GM12878 (cell line): ENCODE measurements around the gene IREB2. TPM values are rescaled to one million over a fixed set of nuclear protein-coding genes. Genes with fewer than 3 reads are reported as not detected.

Experiments used
- ATAC-seq: fragments of 200-7000 bp; cut with Tn5 transposase; 3 replicates; pipeline ENCODE4 v1.9.1; 2020; ENCODE audit warnings: mild to moderate bottlenecking, moderate library complexity
- BruUV-seq: library from RNA; stranded (reverse); fragments of 400-500 nt; replicated peaks from 2 replicates; lab custom pipeline; 2021; lab: Mats Ljungman, UMichigan
- CTCF ChIA-PET: fragments of 300-600 bp; sonication (Branson Sonifier 250); formaldehyde crosslinking; extraction: SDS; loops from one replicate; lab custom pipeline; 2021; ENCODE audit warnings: inconsistent platforms; lab: Yijun Ruan, JAX
- POLR2A ChIA-PET: fragments of 350-600 bp; formaldehyde crosslinking; extraction: SDS; loops from one replicate; lab custom pipeline; 2021; ENCODE audit warnings: inconsistent platforms; lab: Charles Lee
- RAD21 ChIA-PET: fragments of 300-600 bp; sonication (Branson Sonifier 250); formaldehyde crosslinking; loops from one replicate; lab custom pipeline; 2023; ENCODE audit warnings: antibody characterized with exemption; ENCODE audit not compliant: unreplicated experiment; lab: Charles Lee
- SMC1A ChIA-PET: fragments of 300-600 bp; sonication (Branson Sonifier 250); formaldehyde crosslinking; loops from one replicate; lab custom pipeline; 2023; ENCODE audit not compliant: unreplicated experiment, uncharacterized antibody; lab: Charles Lee
- DNase-seq: peaks from one replicate; pipeline ENCODE4 v3.0.0-alpha.2; 2011; ENCODE audit warnings: low read depth, low spot score
- FAIRE-seq: peaks from 3 replicates; lab custom pipeline; 2011; peaks lifted over from hg19 to GRCh38; lab: Jason Lieb, UNC
- H2AFZ ChIP-seq: 2 replicates; pipeline ENCODE4 v1.6.0; 2011; ENCODE audit warnings: low read depth, low read length, control low read depth; ENCODE audit not compliant: control insufficient read depth
- H3K27ac ChIP-seq: 2 replicates; pipeline ENCODE4 v1.5.1; 2011; ENCODE audit warnings: control low read depth; ENCODE audit not compliant: control insufficient read depth, insufficient read depth
- H3K27me3 ChIP-seq, 2 experiments: replicated peaks in 1 of 2; 2 replicates each; pipeline versions ENCODE4 v1.6.0 to v1.6.1; 2011; ENCODE audit warnings: low read length in 1 of 2; ENCODE audit not compliant: control insufficient read depth in 2 of 2, insufficient read depth in 2 of 2
- H3K36me3 ChIP-seq, 2 experiments: 2 replicates each; pipeline ENCODE4 v1.5.1; 2011; ENCODE audit warnings: low read length in 1 of 2; ENCODE audit not compliant: control insufficient read depth in 2 of 2, insufficient read depth in 2 of 2
- H3K4me1 ChIP-seq: 2 replicates; pipeline ENCODE4 v1.6.1; 2011; ENCODE audit warnings: mild to moderate bottlenecking, low read length, moderate library complexity, mixed read lengths; ENCODE audit not compliant: control insufficient read depth, insufficient read depth
- H3K4me2 ChIP-seq: 2 replicates; pipeline ENCODE4 v1.6.0; 2011; ENCODE audit warnings: control low read depth; ENCODE audit not compliant: control insufficient read depth, insufficient read depth
- H3K4me3 ChIP-seq: fragments of 200-600 bp; sonication (generic); 2 replicates; pipeline ENCODE4 v1.5.1; 2016
- H3K79me2 ChIP-seq: 2 replicates; pipeline ENCODE4 v1.6.0; 2011; ENCODE audit warnings: low read length; ENCODE audit not compliant: control insufficient read depth, insufficient read depth
- H3K9ac ChIP-seq: 2 replicates; pipeline ENCODE4 v1.8.0; 2011; ENCODE audit warnings: low read length, control low read depth, mixed read lengths; ENCODE audit not compliant: control insufficient read depth, insufficient read depth
- H3K9me3 ChIP-seq: replicated peaks from 3 replicates; pipeline ENCODE4 v1.5.1; 2011; ENCODE audit warnings: mild to moderate bottlenecking, low read length; ENCODE audit not compliant: control insufficient read depth, insufficient read depth
- H4K20me1 ChIP-seq: 2 replicates; pipeline ENCODE4 v1.6.0; 2011; ENCODE audit not compliant: control insufficient read depth, insufficient read depth
- ATF3 ChIP-seq: IDR thresholded peaks from 2 replicates; pipeline ENCODE4 v1.6.1; 2011; ENCODE audit warnings: low read depth, mild to moderate bottlenecking, low read length, moderate library complexity, borderline replicate concordance; ENCODE audit errors: extremely low read depth
- CEBPZ ChIP-seq: fragments of 150-350 bp; IDR thresholded peaks from 2 replicates; pipeline ENCODE4 v1.6.1; 2016; ENCODE audit warnings: low read depth, low read length
- CTCF ChIP-seq, 3 experiments: IDR thresholded peaks in 2 of 3; conservative IDR thresholded peaks in 1 of 3; 2 replicates each; pipeline ENCODE4 v1.5.1; 2011; ENCODE audit warnings: low read depth in 3 of 3, low read length in 3 of 3, mild to moderate bottlenecking in 3 of 3, control low read depth in 2 of 3, moderate library complexity in 2 of 3, inconsistent platforms in 1 of 3, mixed read lengths in 1 of 3; ENCODE audit not compliant: control insufficient read depth in 2 of 3, insufficient read depth in 1 of 3; ENCODE audit errors: extremely low read depth in 1 of 3
- EGR1 ChIP-seq, 2 experiments: IDR thresholded peaks; 1 replicate in 1 of 2; 2 replicates in 1 of 2; pipeline ENCODE4 v1.6.1; 2011 to 2012; ENCODE audit warnings: low read depth in 2 of 2, low read length in 2 of 2, borderline replicate concordance in 1 of 2, mild to moderate bottlenecking in 1 of 2, moderate library complexity in 1 of 2
- HDGF ChIP-seq: fragments of 450-650 bp; IDR thresholded peaks from 2 replicates; pipeline ENCODE4 v1.6.1; 2016; ENCODE audit warnings: antibody characterized with exemption
- IRF4 ChIP-seq: IDR thresholded peaks from 2 replicates; pipeline ENCODE4 v1.6.1; 2011; ENCODE audit warnings: low read depth, low read length
- KAT2A ChIP-seq: conservative IDR thresholded peaks from 2 replicates; pipeline ENCODE4 v1.6.1; 2011; ENCODE audit warnings: low read depth, low read length; ENCODE audit not compliant: control insufficient read depth
- KDM1A ChIP-seq: fragments of 200-600 bp; sonication (generic); IDR thresholded peaks from 2 replicates; pipeline ENCODE4 v1.6.1; 2016; ENCODE audit warnings: borderline replicate concordance
- KLF5 ChIP-seq: fragments of 450-650 bp; IDR thresholded peaks from 2 replicates; pipeline ENCODE4 v1.6.1; 2014; ENCODE audit warnings: mild to moderate bottlenecking; ENCODE audit not compliant: partially characterized antibody
- MLLT1 ChIP-seq: fragments of 450-650 bp; IDR thresholded peaks from 2 replicates; pipeline ENCODE4 v1.6.1; 2016; ENCODE audit warnings: mild to moderate bottlenecking
- MXI1 ChIP-seq: fragments of 150-350 bp; IDR thresholded peaks from 2 replicates; pipeline ENCODE4 v1.6.1; 2011; ENCODE audit warnings: low read depth, mild to moderate bottlenecking, inconsistent platforms, low read length, improper control_type of control experiment
- POLR2AphosphoS5 ChIP-seq: IDR thresholded peaks from 2 replicates; pipeline ENCODE4 v1.6.1; 2011; ENCODE audit warnings: mild to moderate bottlenecking, low read length, inconsistent platforms
- RAD21 ChIP-seq: IDR thresholded peaks from 2 replicates; pipeline ENCODE4 v1.6.1; 2011; ENCODE audit warnings: mild to moderate bottlenecking, low read depth, low read length, moderate library complexity; ENCODE audit not compliant: insufficient read depth
- TARDBP ChIP-seq: IDR thresholded peaks from 2 replicates; pipeline ENCODE4 v1.6.1; 2016; ENCODE audit warnings: borderline replicate concordance
- TCF3 ChIP-seq: IDR thresholded peaks from 2 replicates; pipeline ENCODE4 v1.6.1; 2012; ENCODE audit warnings: low read depth, mild to moderate bottlenecking, low read length, borderline replicate concordance; ENCODE audit not compliant: insufficient read depth
- YBX1 ChIP-seq: fragments of 450-650 bp; IDR thresholded peaks from 2 replicates; pipeline ENCODE4 v1.6.1; 2016; ENCODE audit warnings: antibody characterized with exemption
- WGBS: methylation state at CpG from one replicate; pipeline ENCODE4 v1.1.6; 2016; ENCODE audit warnings: low lambda C conversion rate; ENCODE audit not compliant: insufficient replicate concordance, insufficient coverage; ENCODE audit errors: missing lambda C conversion rate; 5-methylcytosine and 5-hydroxymethylcytosine counted together
- in situ Hi-C: fragments of 300-500 bp; cut with MboI; formaldehyde crosslinking; loops from 9 replicates; pipeline ENCODE4 v1.14.3; 2018; ENCODE audit warnings: mixed read lengths
- intact Hi-C: fragments of 100-400 bp; cut with micrococcal nuclease; formaldehyde crosslinking; loops from one replicate; pipeline ENCODE4 v1.14.2; 2022; ENCODE audit not compliant: unreplicated experiment
- polyA plus RNA-seq, 11 experiments: library from polyadenylated mRNA; depleted of rRNA in 4 of 11; unstranded in 6 of 11; stranded (reverse) in 5 of 11; fragments of >200 nt; fragmentation: Nextera tagmentation in 4 of 11; fragmentation: Illumina TruSeq in 1 of 11; extraction: Ambion mirVana in 4 of 11; extraction: Trizol in 1 of 11; gene quantifications; 1 replicate in 1 of 11; 2 replicates in 10 of 11; pipeline versions ENCODE4 v1.2.1 to v1.2.3, GENCODE V29; 2011 to 2016; ENCODE audit warnings: inconsistent platforms in 2 of 11, missing spikeins in 2 of 11, low read depth in 1 of 11
- total RNA-seq, 4 experiments: library from RNA; depleted of rRNA in 3 of 4; stranded (reverse); fragments of >200 nt in 3 of 4; fragmentation: Illumina TruSeq in 1 of 4; extraction: Trizol in 1 of 4; gene quantifications; 2 replicates each; pipeline versions ENCODE4 v1.2.1 to v1.2.3, GENCODE V29; 2013 to 2021

IREB2 gene
- total and polyA plus RNA-seq, 10 of the 15 experiments (the other 5 are each of a cell fraction or from before 2014, with no cell fraction given), result 13.0 to 52.4 (median 24.4) TPM

- ChIA-PET CTCF (interaction anchor here (0.5 to 3.1 kb wide), 4 partner anchors 11 to 292 kb away, joined by 3 to 19 read pairs (median 3); partner anchors contain the start of gene IREB2), RAD21 (interaction anchor here (1.6 to 2.3 kb wide), 2 partner anchors 11 to 12 kb away, joined by 7 to 8 read pairs; partner anchors contain the start of gene IREB2), POLR2A (no interaction called here), SMC1A (interaction anchor here (0.8 to 1.9 kb wide), 6 partner anchors 8 to 115 kb away, joined by 3 to 7 read pairs (median 4); no protein-coding TSS in a partner anchor)
- no peak overlapping the region for H3K27ac ChIP-seq
- FAIRE-seq, result no peak
- intact Hi-C loops, result no loop called here
- H3K4me2 ChIP-seq, result no peak overlapping the region
- no peak for TF ChIP-seq CTCF (IDR thresholded peaks at IDR 0.05 in 2 of 3, conservative IDR thresholded peaks at IDR 0.05 in 1 of 3; ENCODE audit: control insufficient read depth in 2 of 3, extremely low read depth in 1 of 3, insufficient read depth in 1 of 3, low read depth in 3 of 3, low read length in 3 of 3)
- TF ChIP-seq KLF5, result no peak
- no peak for TF ChIP-seq KAT2A
- TF ChIP-seq MLLT1, result no peak
- no peak for TF ChIP-seq TCF3
- no peak for TF ChIP-seq IRF4
- TF ChIP-seq TARDBP, result no peak
- no peak for TF ChIP-seq ATF3
- no peak for TF ChIP-seq RAD21
- no peak for TF ChIP-seq MXI1
- no peak for TF ChIP-seq EGR1 (IDR thresholded peaks at IDR 0.05; ENCODE audit: borderline replicate concordance in 1 of 2, low read depth in 2 of 2, low read length in 2 of 2)
- no peak for TF ChIP-seq YBX1
- no peak for TF ChIP-seq HDGF
- no peak for TF ChIP-seq POLR2AphosphoS5
- TF ChIP-seq CEBPZ, result no peak
- no peak for TF ChIP-seq KDM1A
- ATAC-seq, result no peak
- 84% methylated on average over 8 of the region's 8 CpGs for WGBS
- H3K4me3 ChIP-seq, result no peak overlapping the region
- DNase-seq, result no peak
- no peaks in the 10 kb centered on the region for H3K9me3 ChIP-seq
- peaks cover 7 to 8% of the 10 kb centered on the region in 2 experiments; a peak in 3 of 4 replicates for H3K36me3 ChIP-seq
- H3K9ac ChIP-seq, result no peak overlapping the region
- BruUV-seq, result no TSS peak
- H4K20me1 ChIP-seq, result peaks cover 5% of the 10 kb centered on the region; the same call in 1 of the 2 replicates
- no peak overlapping the region for H2AFZ ChIP-seq
- H3K79me2 ChIP-seq, result peaks cover 71% of the 10 kb centered on the region
- H3K4me1 ChIP-seq, result peaks cover 7% of the 10 kb centered on the region; the same call in 1 of the 2 replicates
- in situ Hi-C loops, result no loop called here
- H3K27me3 ChIP-seq, result no peaks in the 10 kb centered on the region
Observed at GRCh38 chr15:78449220-78449999, 11.4 kb downstream of the IREB2 start.
